Tibial artery (tissue), 4 donors: ENCODE data around the gene XCL1.

ENCODE experiments used
- DNase-seq, 2 donors: peaks; one replicate each; pipeline ENCODE4 v3.0.0-alpha.2; 2019
- H3K27ac ChIP-seq, 2 donors: fragments of 200-600 bp; sonication (generic) in 1 of 2; 1 replicate in 1 of 2; 2 replicates in 1 of 2; pipeline ENCODE4 v1.5.1; 2018 to 2019; ENCODE audit warnings: mild to moderate bottlenecking in 1 of 2
- H3K27me3 ChIP-seq, 2 donors: fragments of 200-600 bp; sonication (generic) in 1 of 2; one replicate each; pipeline versions ENCODE4 v1.5.1 to v1.6.0; 2016 to 2019
- H3K36me3 ChIP-seq, 3 donors: fragments of 200-600 bp; sonication (generic) in 2 of 3; one replicate each; pipeline ENCODE4 v1.5.1; 2016 to 2019; ENCODE audit warnings: mild to moderate bottlenecking in 2 of 3
- H3K4me1 ChIP-seq, 4 donors: fragments of 200-600 bp; sonication (generic) in 2 of 4; 1 replicate in 3 of 4; 2 replicates in 1 of 4; pipeline ENCODE4 v1.5.1; 2016 to 2019
- H3K4me3 ChIP-seq, 2 donors: fragments of 200-600 bp; sonication (generic) in 1 of 2; 1 replicate in 1 of 2; 2 replicates in 1 of 2; pipeline ENCODE4 v1.5.1; 2018 to 2019; ENCODE audit warnings: mild to moderate bottlenecking in 2 of 2
- H3K9me3 ChIP-seq, 3 donors: fragments of 200-600 bp; sonication (generic) in 1 of 3; one replicate each; pipeline ENCODE4 v1.5.1; 2016 to 2019
- CTCF ChIP-seq, 2 experiments: fragments of 200-600 bp in 1 of 2; fragments of 450-650 bp in 1 of 2; IDR thresholded peaks; one replicate each; pipeline ENCODE4 v1.5.1; 2017 to 2019; ENCODE audit warnings: antibody characterized with exemption in 2 of 2, mild to moderate bottlenecking in 1 of 2, moderate library complexity in 1 of 2
- intact Hi-C: fragments of 100-400 bp; cut with DNase I; formaldehyde crosslinking; loops from one replicate; pipeline ENCODE4 v1.15.0; 2023; ENCODE audit warnings: low total_unique reads

The XCL1 gene

GRCh38 chr1:168550971-168551370 is 25.4 kb upstream of the XCL1 start:
- H3K9me3 ChIP-seq, result no peaks in the 10 kb centered on the region
- no peak overlapping the region for H3K4me3 ChIP-seq
- no peak for DNase-seq
- H3K4me1 ChIP-seq, result no peaks in the 10 kb centered on the region
- H3K27me3 ChIP-seq, result no peaks in the 10 kb centered on the region
- H3K27ac ChIP-seq, result no peak overlapping the region
- TF ChIP-seq CTCF (IDR thresholded peaks at IDR 0.05), result no peak
- intact Hi-C loops, result no loop called here
- H3K36me3 ChIP-seq, result no peaks in the 10 kb centered on the region

DNA sequence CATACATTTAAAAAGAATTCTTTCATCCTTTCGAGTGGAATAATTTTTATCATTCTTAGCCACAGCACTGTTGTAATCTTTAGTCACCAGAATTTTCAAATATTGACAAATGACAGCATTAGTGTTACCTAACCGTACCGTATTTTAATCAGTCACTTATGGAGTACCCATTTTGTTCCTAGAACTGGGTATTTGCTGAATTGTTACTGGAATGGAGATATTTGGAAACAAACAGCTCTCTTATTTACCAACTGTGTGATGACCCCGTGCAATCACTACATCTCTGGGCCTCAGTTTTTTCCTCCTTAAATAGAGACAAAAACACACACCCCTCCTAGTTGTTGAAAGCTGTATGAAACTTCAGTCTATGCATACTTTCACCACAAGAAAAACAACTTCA is 24.7 kb upstream of the XCL1 start:
- no peaks in the 10 kb centered on the region for H3K4me1 ChIP-seq
- H3K27ac ChIP-seq, result no peak overlapping the region
- no peak overlapping the region for H3K4me3 ChIP-seq
- H3K27me3 ChIP-seq, result no peaks in the 10 kb centered on the region
- no peaks in the 10 kb centered on the region for H3K36me3 ChIP-seq
- no peak for TF ChIP-seq CTCF (IDR thresholded peaks at IDR 0.05)
- no peak for DNase-seq
- intact Hi-C loops, result no loop called here
- H3K9me3 ChIP-seq, result no peaks in the 10 kb centered on the region

DNA sequence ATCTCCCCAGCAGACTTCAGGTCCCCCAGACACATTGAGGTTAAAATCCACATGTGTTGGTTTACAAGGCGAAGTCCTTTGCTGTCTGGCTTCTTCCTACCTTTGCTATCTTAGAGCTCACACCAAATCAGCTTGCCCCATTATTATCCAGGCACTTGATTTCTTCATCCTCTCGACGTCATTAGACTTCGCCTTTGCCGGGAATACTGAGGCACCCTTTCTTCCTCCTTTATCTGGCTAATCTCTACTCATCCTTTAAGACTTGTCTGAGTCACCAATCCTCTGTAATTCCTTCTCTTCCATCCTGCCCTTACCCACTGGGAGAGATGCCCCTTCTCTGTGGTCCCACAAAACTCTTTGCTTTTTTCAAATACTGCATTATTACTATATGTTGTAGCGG is 23.4 kb upstream of the XCL1 start:
- Histone ChIP-seq H3K27ac (no peak overlapping the region), H3K36me3 (no peaks in the 10 kb centered on the region), H3K4me1 (no peaks in the 10 kb centered on the region), H3K27me3 (no peaks in the 10 kb centered on the region), H3K4me3 (no peak overlapping the region), H3K9me3 (no peaks in the 10 kb centered on the region)
- no peak for DNase-seq
- no peak for TF ChIP-seq CTCF (IDR thresholded peaks at IDR 0.05)
- intact Hi-C loops, result no loop called here

GRCh38 chr1:168553680-168554553 is 22.5 kb upstream of the XCL1 start:
- Histone ChIP-seq H3K9me3 (no peaks in the 10 kb centered on the region), H3K36me3 (no peaks in the 10 kb centered on the region), H3K27me3 (no peaks in the 10 kb centered on the region), H3K4me3 (no peak overlapping the region), H3K4me1 (no peaks in the 10 kb centered on the region), H3K27ac (no peak overlapping the region)
- intact Hi-C loops, result no loop called here
- TF ChIP-seq CTCF (IDR thresholded peaks at IDR 0.05), result no peak
- no peak for DNase-seq

DNA sequence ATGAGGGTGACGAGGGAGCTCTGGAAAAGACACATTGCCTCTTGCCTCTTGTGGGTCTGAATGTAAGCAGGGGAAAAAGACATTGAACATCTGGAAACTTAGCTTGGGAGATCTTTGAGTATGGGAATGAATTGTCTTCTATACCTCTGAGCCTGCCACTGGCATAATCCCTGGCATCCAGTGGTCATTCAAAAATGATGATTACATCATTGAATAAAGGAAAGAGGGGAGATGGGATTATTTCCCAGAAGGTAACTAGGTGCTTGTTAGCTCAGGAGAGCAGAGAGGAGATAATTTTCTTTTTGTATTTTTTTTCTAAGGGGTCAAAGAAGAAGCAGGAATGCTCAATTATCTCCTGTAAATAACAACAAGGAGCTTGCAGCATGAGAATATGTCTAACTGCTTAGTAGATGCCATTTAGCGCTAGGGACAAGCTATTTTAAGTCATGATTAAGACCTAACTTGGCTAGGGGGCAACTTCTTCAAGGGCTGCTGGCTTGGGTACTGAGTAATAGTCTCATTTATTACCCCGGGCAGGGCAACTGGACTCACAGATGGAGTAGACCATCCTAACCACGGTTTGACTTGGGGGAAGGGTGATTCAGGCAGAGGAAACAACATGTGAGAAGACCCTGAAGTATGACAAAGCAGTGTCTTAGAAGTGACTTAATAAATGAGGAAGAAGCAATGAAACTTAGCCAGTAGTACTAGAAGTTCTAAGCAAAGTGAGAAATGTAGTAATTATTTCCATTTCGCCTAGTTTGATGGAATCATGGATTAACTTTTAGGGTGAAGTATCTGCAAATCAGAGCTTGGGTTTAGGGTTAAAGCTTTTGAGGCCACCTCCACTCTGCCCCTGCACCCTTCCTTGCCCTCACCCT is 21.6 kb upstream of the XCL1 start:
- Histone ChIP-seq H3K4me3 (no peak overlapping the region), H3K27ac (no peak overlapping the region), H3K27me3 (no peaks in the 10 kb centered on the region), H3K9me3 (no peaks in the 10 kb centered on the region), H3K4me1 (no peaks in the 10 kb centered on the region), H3K36me3 (no peaks in the 10 kb centered on the region)
- intact Hi-C loops, result no loop called here
- no peak for TF ChIP-seq CTCF (IDR thresholded peaks at IDR 0.05)
- no peak for DNase-seq
